Ascending aorta (tissue), 2 donors: Measurements from ENCODE around the gene PCSK6. TPM values are rescaled to one million over a fixed set of nuclear protein-coding genes. Genes with fewer than 3 reads are reported as not detected.
A peak's percentile ranks its signal among the peaks of the same experiment; 100 is the strongest.

Experiments
- DNase-seq, 2 donors: peaks; one replicate each; pipeline ENCODE4 v3.0.0-alpha.2; 2019; ENCODE audit warnings: low spot score in 2 of 2
- H3K27ac ChIP-seq, 2 donors: fragments of 200-600 bp; sonication (generic); one replicate each; pipeline ENCODE4 v1.5.1; 2016 to 2017; ENCODE audit warnings: mild to moderate bottlenecking in 1 of 2
- H3K27me3 ChIP-seq: fragments of 200-600 bp; sonication (generic); one replicate; pipeline ENCODE4 v1.5.1; 2017
- H3K36me3 ChIP-seq, 2 donors: fragments of 200-600 bp; sonication (generic); one replicate each; pipeline ENCODE4 v1.5.1; 2016
- H3K4me1 ChIP-seq, 2 donors: fragments of 200-600 bp; sonication (generic); one replicate each; pipeline ENCODE4 v1.5.1; 2016 to 2017; ENCODE audit warnings: mild to moderate bottlenecking in 1 of 2
- H3K4me3 ChIP-seq, 2 donors: fragments of 200-600 bp; sonication (generic); one replicate each; pipeline ENCODE4 v1.5.1; 2016 to 2017; ENCODE audit warnings: mild to moderate bottlenecking in 1 of 2
- H3K9me3 ChIP-seq, 2 donors: fragments of 200-600 bp; sonication (generic); one replicate each; pipeline ENCODE4 v1.5.1; 2016
- CTCF ChIP-seq, 3 experiments: fragments of 200-600 bp in 2 of 3; fragments of 450-650 bp in 1 of 3; sonication (generic) in 2 of 3; IDR thresholded peaks; one replicate each; pipeline ENCODE4 v1.5.1; 2016 to 2019; ENCODE audit warnings: antibody characterized with exemption in 3 of 3, mild to moderate bottlenecking in 1 of 3, moderate library complexity in 1 of 3
- intact Hi-C: fragments of 100-400 bp; cut with DNase I; formaldehyde crosslinking; loops from one replicate; pipeline ENCODE4 v1.15.1; 2023
- total RNA-seq: library from RNA; depleted of rRNA; stranded (reverse); fragments of >200 nt; gene quantifications from one replicate; pipeline ENCODE4 v1.1.0, GENCODE V29; 2016

Gene PCSK6
- total RNA-seq, 1 donor from 2014 or later = 3.9 TPM

GRCh38 chr15:101461097-101461496 lies 28.4 kb downstream of the PCSK6 start:
- H3K27ac ChIP-seq = no peak overlapping the region
- no peaks in the 10 kb centered on the region for H3K36me3 ChIP-seq
- no peaks in the 10 kb centered on the region for H3K27me3 ChIP-seq
- no peak overlapping the region for H3K4me3 ChIP-seq
- H3K9me3 ChIP-seq = no peaks in the 10 kb centered on the region
- no peaks in the 10 kb centered on the region for H3K4me1 ChIP-seq
- no peak for TF ChIP-seq CTCF (IDR thresholded peaks at IDR 0.05)
- intact Hi-C loops = no loop called here
- no peak for DNase-seq

- no peaks in the 10 kb centered on the region for H3K4me1 ChIP-seq
- intact Hi-C loops = no loop called here
- no peaks in the 10 kb centered on the region for H3K36me3 ChIP-seq
- H3K27ac ChIP-seq = no peak overlapping the region
- no peaks in the 10 kb centered on the region for H3K27me3 ChIP-seq
- no peak overlapping the region for H3K4me3 ChIP-seq
- DNase-seq = peak in 1 of 2 donors; percentile 2
- TF ChIP-seq CTCF (IDR thresholded peaks at IDR 0.05) = no peak
- H3K9me3 ChIP-seq = no peaks in the 10 kb centered on the region
Observed at GRCh38 chr15:101459579-101460300, 29.8 kb downstream of the PCSK6 start.

- peak in 1 of 2 donors; percentile 64 for DNase-seq
- Histone ChIP-seq H3K27me3 (no peaks in the 10 kb centered on the region), H3K9me3 (no peaks in the 10 kb centered on the region), H3K4me1 (no peaks in the 10 kb centered on the region), H3K36me3 (no peaks in the 10 kb centered on the region), H3K27ac (no peak overlapping the region), H3K4me3 (no peak overlapping the region)
- intact Hi-C loops = no loop called here
- no peak for TF ChIP-seq CTCF (IDR thresholded peaks at IDR 0.05)
Observed at GRCh38 chr15:101458908-101459578, 30.5 kb downstream of the PCSK6 start.

GRCh38 chr15:101458158-101458900 lies 31.2 kb downstream of the PCSK6 start:
- DNase-seq = peak in 1 of 2 donors; percentile 49
- Histone ChIP-seq H3K4me3 (no peak overlapping the region), H3K27ac (no peak overlapping the region), H3K27me3 (no peaks in the 10 kb centered on the region), H3K36me3 (no peaks in the 10 kb centered on the region), H3K9me3 (no peaks in the 10 kb centered on the region), H3K4me1 (no peaks in the 10 kb centered on the region)
- intact Hi-C loops = no loop called here
- no peak for TF ChIP-seq CTCF (IDR thresholded peaks at IDR 0.05)

GRCh38 chr15:101457696-101458095 lies 31.8 kb downstream of the PCSK6 start:
- Histone ChIP-seq H3K36me3 (no peaks in the 10 kb centered on the region), H3K4me3 (no peak overlapping the region), H3K4me1 (no peaks in the 10 kb centered on the region), H3K9me3 (no peaks in the 10 kb centered on the region), H3K27me3 (no peaks in the 10 kb centered on the region), H3K27ac (no peak overlapping the region)
- DNase-seq = no peak
- TF ChIP-seq CTCF (IDR thresholded peaks at IDR 0.05) = no peak
- intact Hi-C loops = no loop called here
